K562 (cell line): ENCODE measurements around the gene MAML1. TPM values are rescaled to one million over a fixed set of nuclear protein-coding genes. Genes with fewer than 3 reads are reported as not detected.

ENCODE experiments used
- ATAC-seq: fragments of 200-7000 bp; cut with Tn5 transposase; 3 replicates; pipeline ENCODE4 v1.9.1; 2020; ENCODE audit warnings: moderate library complexity
- BruUV-seq: library from RNA; stranded (reverse); fragments of 400-500 nt; replicated peaks from 2 replicates; lab custom pipeline; 2021; lab: Mats Ljungman, UMichigan
- CTCF ChIA-PET: fragments of 300-600 bp; formaldehyde crosslinking; extraction: SDS; loops from one replicate; lab custom pipeline; 2021; ENCODE audit warnings: low intra/inter-chr PET ratio; lab: Yijun Ruan, JAX
- POLR2A ChIA-PET: fragments of 300-600, 350-650 bp; sonication (Branson Sonifier 250); formaldehyde crosslinking; extraction: SDS; loops from one replicate; lab custom pipeline; 2021; ENCODE audit warnings: antibody characterized with exemption, inconsistent platforms; lab: Yijun Ruan, JAX
- DNase-seq, 4 experiments: peaks; one replicate each; pipeline versions ENCODE4 v3.0.0 to v3.0.0-alpha.2; 2011 to 2018; ENCODE audit warnings: low spot score in 3 of 4, mixed read lengths in 3 of 4; ENCODE audit errors: extremely low read depth in 1 of 4
- FAIRE-seq: peaks from 2 replicates; lab custom pipeline; 2011; peaks lifted over from hg19 to GRCh38; lab: Jason Lieb, UNC
- H2AFZ ChIP-seq: 2 replicates; pipeline ENCODE4 v1.6.0; 2011; ENCODE audit warnings: low read depth, low read length, control low read depth, inconsistent platforms
- H3K27ac ChIP-seq: fragments of 200-600 bp; 3 replicates; pipeline ENCODE4 v1.8.0; 2011; ENCODE audit warnings: low read depth, mild to moderate bottlenecking, control low read depth, inconsistent platforms, low read length, moderate library complexity, mixed read lengths; ENCODE audit errors: extremely low read depth
- H3K27me3 ChIP-seq, 2 experiments: fragments of 300-600 bp in 1 of 2; 2 replicates in 1 of 2; 3 replicates in 1 of 2; pipeline versions ENCODE4 v1.6.0 to v1.8.0; 2011; ENCODE audit warnings: inconsistent platforms in 2 of 2, low read length in 2 of 2, mild to moderate bottlenecking in 1 of 2, mixed read lengths in 1 of 2, moderate library complexity in 1 of 2; ENCODE audit not compliant: control insufficient read depth in 2 of 2, insufficient read depth in 2 of 2
- H3K36me3 ChIP-seq: fragments of 300-600 bp; 3 replicates; pipeline ENCODE4 v1.8.0; 2011; ENCODE audit warnings: mild to moderate bottlenecking, low read length, inconsistent platforms; ENCODE audit not compliant: control insufficient read depth, insufficient read depth
- H3K4me1 ChIP-seq, 2 experiments: fragments of 200-600 bp in 1 of 2; replicated peaks in 1 of 2; 2 replicates in 1 of 2; 3 replicates in 1 of 2; pipeline versions ENCODE4 v1.5.1 to v1.8.0; 2011; ENCODE audit warnings: inconsistent platforms in 2 of 2, low read length in 2 of 2, mild to moderate bottlenecking in 1 of 2, mixed read lengths in 1 of 2, moderate library complexity in 1 of 2; ENCODE audit not compliant: control insufficient read depth in 2 of 2, insufficient read depth in 2 of 2
- H3K4me2 ChIP-seq: 2 replicates; pipeline ENCODE4 v1.6.1; 2011; ENCODE audit warnings: low read length, control low read depth, inconsistent platforms, mixed read lengths; ENCODE audit not compliant: insufficient read depth
- H3K4me3 ChIP-seq: fragments of 200-600 bp; sonication (generic), shearing (Covaris generic); 2 replicates; pipeline ENCODE4 v1.5.1; 2016; ENCODE audit warnings: control low read depth, inconsistent platforms
- H3K79me2 ChIP-seq: fragments of 200-600 bp; 3 replicates; pipeline ENCODE4 v1.8.0; 2011; ENCODE audit warnings: low read length, inconsistent platforms; ENCODE audit not compliant: control insufficient read depth, insufficient read depth
- H3K9ac ChIP-seq, 2 experiments: 2 replicates each; pipeline versions ENCODE4 v1.6.0 to v1.6.1; 2011; ENCODE audit warnings: low read depth in 2 of 2, low read length in 2 of 2, control low read depth in 1 of 2, inconsistent platforms in 1 of 2, mild to moderate bottlenecking in 1 of 2, mixed read lengths in 1 of 2; ENCODE audit not compliant: insufficient read depth in 1 of 2
- H3K9me1 ChIP-seq: one replicate; pipeline ENCODE4 v1.6.0; 2011; ENCODE audit warnings: inconsistent platforms, mild to moderate bottlenecking, low read length, moderate library complexity; ENCODE audit not compliant: control insufficient read depth, insufficient read depth
- H3K9me3 ChIP-seq: replicated peaks from 2 replicates; pipeline ENCODE4 v1.5.1; 2011; ENCODE audit warnings: low read depth, low read length, inconsistent platforms; ENCODE audit not compliant: control insufficient read depth, insufficient read depth
- H4K20me1 ChIP-seq: replicated peaks from 2 replicates; pipeline ENCODE4 v1.6.1; 2011; ENCODE audit warnings: low read length, inconsistent platforms, mixed read lengths; ENCODE audit not compliant: control insufficient read depth, insufficient read depth
- ARID2 ChIP-seq: fragments of 450-650 bp; IDR thresholded peaks from 2 replicates; pipeline ENCODE4 v1.6.1; 2017; ENCODE audit warnings: antibody characterized with exemption, mild to moderate bottlenecking
- POLR2G ChIP-seq: fragments of 200-400 bp; formaldehyde crosslinking; IDR thresholded peaks from 2 replicates; pipeline ENCODE4 v1.6.1; 2017; ENCODE audit warnings: low read depth, mild to moderate bottlenecking, antibody characterized with exemption, low read length, moderate library complexity
- RUNX1 ChIP-seq: sonication (generic); IDR thresholded peaks from 2 replicates; pipeline ENCODE4 v1.6.1; 2016; ENCODE audit warnings: antibody characterized with exemption, low read depth
- ZBTB2 ChIP-seq: fragments of 450-650 bp; IDR thresholded peaks from 2 replicates; pipeline ENCODE4 v1.6.1; 2016; ENCODE audit warnings: antibody characterized with exemption
- ZBTB33 ChIP-seq: sonication (generic); formaldehyde crosslinking; IDR thresholded peaks from 2 replicates; pipeline ENCODE4 v1.8.1; 2023; ENCODE audit warnings: mild to moderate bottlenecking, missing genetic modification reagents
- ZFPM2 ChIP-seq: fragments of 250-450 bp; sonication (Bioruptor Pico); IDR thresholded peaks from 2 replicates; pipeline ENCODE4 v1.5.1; 2022; ENCODE audit warnings: mild to moderate bottlenecking
- ZKSCAN3 ChIP-seq: fragments of 250-450 bp; sonication (Bioruptor Pico); IDR thresholded peaks from 2 replicates; pipeline ENCODE4 v1.4.0; 2020
- ZNF57 ChIP-seq: fragments of 450-650 bp; formaldehyde crosslinking; IDR thresholded peaks from 2 replicates; pipeline ENCODE4 v1.4.0; 2020; ENCODE audit warnings: mild to moderate bottlenecking, moderate library complexity
- WGBS: fragments of 100-300 bp; shearing (Covaris generic); methylation state at CpG from one replicate; pipeline ENCODE4 v1.1.6; 2016; ENCODE audit warnings: low coverage, mixed read lengths; ENCODE audit not compliant: insufficient coverage; ENCODE audit errors: missing lambda C conversion rate; 5-methylcytosine and 5-hydroxymethylcytosine counted together
- in situ Hi-C: fragments of 300-500 bp; cut with MboI; formaldehyde crosslinking; loops from 4 replicates; pipeline ENCODE4 v1.15.0; 2018; ENCODE audit warnings: inconsistent platforms, mixed read lengths
- intact Hi-C: fragments of 100-400 bp; cut with micrococcal nuclease; formaldehyde crosslinking; loops from 2 replicates; pipeline ENCODE4 v1.14.2; 2022
- polyA plus RNA-seq, 8 experiments: library from polyadenylated mRNA; depleted of rRNA in 4 of 8; stranded (reverse) in 5 of 8; unstranded in 3 of 8; fragments of >200 nt; fragmentation: Nextera tagmentation in 2 of 8; fragmentation: Illumina TruSeq in 1 of 8; extraction: Ambion mirVana in 2 of 8; extraction: Trizol in 1 of 8; gene quantifications; 2 replicates each; pipeline versions ENCODE4 v1.2.1 to v1.2.3, GENCODE V29; 2011 to 2014; ENCODE audit warnings: inconsistent platforms in 1 of 8, missing spikeins in 1 of 8
- total RNA-seq, 7 experiments: library from RNA; depleted of rRNA in 6 of 7; stranded (reverse); fragments of >200 nt in 6 of 7; fragmentation: Illumina TruSeq in 2 of 7; extraction: Trizol in 2 of 7; gene quantifications; 2 replicates each; pipeline versions ENCODE4 v1.2.1 to v1.2.3, GENCODE V29; 2011 to 2021; ENCODE audit warnings: low replicate concordance in 1 of 7

MAML1 gene
- total and polyA plus RNA-seq, 9 of the 15 experiments (the other 6 are each of a cell fraction or from before 2014, with no cell fraction given), result 0.32 to 18.4 (median 7.0) TPM

- TF ChIP-seq ZBTB2 (no peak), RUNX1 (no peak), ZFPM2 (no peak), ZKSCAN3 (CRISPR knock-in tag) (no peak)
- TF ChIP-seq, all 486 proteins: peak for 0
These were observed 83.0 kb downstream of the MAML1 start (continued) for GRCh38 chr5:179815491-179816249.

DNA sequence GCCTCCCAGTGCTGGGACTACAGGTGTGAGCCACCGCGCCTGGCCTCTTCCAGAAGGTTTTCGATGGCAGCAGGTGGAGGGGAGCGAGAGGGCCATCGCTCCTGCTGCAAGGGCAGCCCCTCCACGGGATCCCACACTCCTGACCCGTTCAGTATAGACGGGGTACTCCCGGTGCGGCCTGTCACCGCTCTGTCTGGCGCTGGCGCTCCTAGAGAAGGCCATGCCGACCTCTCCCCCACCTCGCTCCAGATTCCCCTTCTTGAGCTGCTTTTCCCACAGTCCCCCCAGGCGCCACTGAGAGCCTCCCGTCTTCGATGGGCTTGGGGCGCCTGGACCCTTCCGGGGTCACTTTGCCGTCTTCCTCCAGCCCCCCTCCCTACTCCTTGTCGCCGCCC, 83.8 kb downstream of the MAML1 start:
- no peak overlapping the region for H3K4me3 ChIP-seq
- H3K27me3 ChIP-seq, result no peaks in the 10 kb centered on the region
- in situ Hi-C loops (no loop called here), intact Hi-C loops (no loop called here)
- POLR2A ChIA-PET, result interaction anchor here (0.7 to 1.6 kb wide), 2 partner anchors 11 to 27 kb away, joined by 3 to 4 read pairs; no protein-coding TSS in a partner anchor
- BruUV-seq, result no TSS peak
- H2AFZ ChIP-seq, result no peak overlapping the region
- FAIRE-seq, result no peak
- peaks cover 4% of the 10 kb centered on the region; the same call in 1 of the 2 replicates for H4K20me1 ChIP-seq
- no peak overlapping the region for H3K9ac ChIP-seq
- no peaks in the 10 kb centered on the region for H3K9me1 ChIP-seq
- ATAC-seq, result no peak
- no peak for TF ChIP-seq ARID2
- TF ChIP-seq ZBTB33 (CRISPR knock-in tag), result peak; percentile 64
- TF ChIP-seq POLR2G, result 0 out of 2 replicates have a peak, but pooled peaks have one; percentile 4
- TF ChIP-seq ZNF57 (CRISPR knock-in tag), result no peak
- no peak overlapping the region for H3K4me2 ChIP-seq
- H3K9me3 ChIP-seq, result no peaks in the 10 kb centered on the region
- 100% methylated on average over 13 of the region's 23 CpGs for WGBS
- peaks cover 68% of the 10 kb centered on the region for H3K79me2 ChIP-seq
- DNase-seq, result no peak
- CTCF ChIA-PET, result no interaction called here
- no peak overlapping the region for H3K27ac ChIP-seq
- H3K4me1 ChIP-seq, result peaks cover 32 to 68% of the 10 kb centered on the region in 2 experiments
- H3K36me3 ChIP-seq, result peaks cover 38% of the 10 kb centered on the region; the same call in 2 of the 3 replicates
